Right lobe of liver (tissue), 6 donors: Measurements from ENCODE around the gene RIMS3. TPM values are rescaled to one million over a fixed set of nuclear protein-coding genes. Genes with fewer than 3 reads are reported as not detected.

Experiments used
- ATAC-seq, 4 donors: fragments of 200-7000 bp; cut with Tn5 transposase; one replicate each; pipeline ENCODE4 v1.9.1; 2020; ENCODE audit warnings: mild to moderate bottlenecking in 4 of 4, moderate library complexity in 4 of 4
- DNase-seq, 3 donors: peaks; one replicate each; pipeline ENCODE4 v3.0.0-alpha.2; 2020
- H3K27ac ChIP-seq, 3 donors: fragments of 200-600 bp; one replicate each; pipeline ENCODE4 v1.8.0; 2022
- H3K27me3 ChIP-seq, 2 donors: fragments of 200-600 bp; one replicate each; pipeline ENCODE4 v1.8.0; 2022
- H3K36me3 ChIP-seq, 4 donors: fragments of 200-600 bp; sonication (generic) in 1 of 4; one replicate each; pipeline versions ENCODE4 v1.5.1 to v1.8.0; 2017 to 2022; ENCODE audit warnings: control low read depth in 1 of 4
- H3K4me1 ChIP-seq, 4 donors: fragments of 200-600 bp; sonication (generic) in 1 of 4; one replicate each; pipeline versions ENCODE4 v1.5.1 to v1.8.0; 2017 to 2022; ENCODE audit warnings: control low read depth in 1 of 4
- H3K4me3 ChIP-seq, 3 donors: fragments of 200-600 bp; one replicate each; pipeline ENCODE4 v1.8.0; 2022
- H3K9me3 ChIP-seq, 4 donors: fragments of 200-600 bp; sonication (generic) in 1 of 4; one replicate each; pipeline versions ENCODE4 v1.5.1 to v1.8.0; 2017 to 2022; ENCODE audit warnings: control low read depth in 1 of 4
- CTCF ChIP-seq, 4 donors: fragments of 200-600 bp in 3 of 4; fragments of 450-650 bp in 1 of 4; IDR thresholded peaks; one replicate each; pipeline versions ENCODE4 v1.5.1 to v1.8.0; 2016 to 2022; ENCODE audit warnings: antibody characterized with exemption in 4 of 4, mild to moderate bottlenecking in 2 of 4
- POLR2A ChIP-seq: fragments of 450-650 bp; IDR thresholded peaks from one replicate; pipeline ENCODE4 v1.6.1; 2017; ENCODE audit warnings: antibody characterized with exemption, mild to moderate bottlenecking
- WGBS: methylation state at CpG from one replicate; pipeline ENCODE4 v1.1.6; 2018; ENCODE audit warnings: low coverage, low lambda C conversion rate; ENCODE audit not compliant: insufficient coverage; ENCODE audit errors: missing lambda C conversion rate; 5-methylcytosine and 5-hydroxymethylcytosine counted together
- intact Hi-C, 2 donors: fragments of 100-400 bp; cut with DNase I; formaldehyde crosslinking; loops; one replicate each; pipeline versions ENCODE4 v1.11.2 to v1.14.1; 2022
- total RNA-seq, 6 experiments: library from RNA; depleted of rRNA in 2 of 6; stranded (reverse); fragments of >200 nt in 2 of 6; fragmentation: NEBNext Ultra II Directional in 3 of 6; extraction: Animal tissue kit (Norgen Biotek cat#: 25700) in 3 of 6; gene quantifications; one replicate each; pipeline versions ENCODE4 v1.1.0 to v1.2.4, GENCODE V29; 2016 to 2023
- donor health status: DM: no; HTN: yes; CAD: no.
- donor health status: DM: no; HTN: no; CAD: no.
- donor health status: DM: no; HTN: no; CAD: no.
- donor health status: DM: no; HTN: yes; CAD: no.
- donor health status: DM: no; HTN: yes; CAD: no.

RIMS3 gene
- total RNA-seq, 6 experiments from 2014 or later, result 0.35 to 1.4 (median 0.45) TPM

GRCh38 chr1:40637470-40638007, 27.9 kb downstream of the RIMS3 start:
- Histone ChIP-seq H3K27me3 (no peaks in the 10 kb centered on the region), H3K27ac (no peak overlapping the region), H3K9me3 (no peaks in the 10 kb centered on the region), H3K4me3 (no peak overlapping the region), H3K36me3 (no peaks in the 10 kb centered on the region), H3K4me1 (no peaks in the 10 kb centered on the region)
- DNase-seq, result no peak
- TF ChIP-seq POLR2A (no peak), CTCF (IDR thresholded peaks at IDR 0.05) (no peak)
- intact Hi-C loops, result loop anchor here in 1 of 2 donors (10.0 kb wide), 1 partner anchor 207 kb away; no protein-coding TSS in a partner anchor
- ATAC-seq, result no peak
- 67% methylated on average over 2 of the region's 3 CpGs for WGBS

GRCh38 chr1:40636777-40637176, 28.7 kb downstream of the RIMS3 start:
- Histone ChIP-seq H3K27me3 (no peaks in the 10 kb centered on the region), H3K4me1 (no peaks in the 10 kb centered on the region), H3K9me3 (no peaks in the 10 kb centered on the region), H3K27ac (no peak overlapping the region), H3K36me3 (no peaks in the 10 kb centered on the region), H3K4me3 (no peak overlapping the region)
- TF ChIP-seq CTCF (IDR thresholded peaks at IDR 0.05), result no peak
- no peak for TF ChIP-seq POLR2A
- intact Hi-C loops, result loop anchor here in 1 of 2 donors (10.0 kb wide), 1 partner anchor 208 kb away; no protein-coding TSS in a partner anchor
- no peak for DNase-seq
- no peak for ATAC-seq
- 83% methylated on average over 1 of the region's 6 CpGs for WGBS

- Histone ChIP-seq H3K27ac (no peak overlapping the region), H3K9me3 (no peaks in the 10 kb centered on the region), H3K4me1 (no peaks in the 10 kb centered on the region), H3K36me3 (no peaks in the 10 kb centered on the region), H3K4me3 (no peak overlapping the region), H3K27me3 (no peaks in the 10 kb centered on the region)
- 87% methylated on average over 9 of the region's 25 CpGs for WGBS
- intact Hi-C loops, result loop anchor here in 1 of 2 donors (10.0 kb wide), 1 partner anchor 209 kb away; no protein-coding TSS in a partner anchor
- no peak for ATAC-seq
- DNase-seq, result no peak
- TF ChIP-seq CTCF (IDR thresholded peaks at IDR 0.05), result no peak
- no peak for TF ChIP-seq POLR2A
Measured at GRCh38 chr1:40635763-40636500, 29.6 kb downstream of the RIMS3 start.

- TF ChIP-seq CTCF (IDR thresholded peaks at IDR 0.05) (no peak), POLR2A (no peak)
- WGBS, result 74% methylated on average over 6 of the region's 6 CpGs
- no peak for ATAC-seq
Measured at GRCh38 chr1:40634901-40635655, 30.4 kb downstream of the RIMS3 start.

More at GRCh38 chr1:40634901-40635655, 30.4 kb downstream of the RIMS3 start:
- H3K4me3 ChIP-seq, result no peak overlapping the region
- H3K27ac ChIP-seq, result no peak overlapping the region
- DNase-seq, result no peak
- H3K27me3 ChIP-seq, result no peaks in the 10 kb centered on the region
- no peaks in the 10 kb centered on the region for H3K9me3 ChIP-seq
- no peaks in the 10 kb centered on the region for H3K36me3 ChIP-seq
- H3K4me1 ChIP-seq, result no peaks in the 10 kb centered on the region
- intact Hi-C loops, result loop anchor here in 1 of 2 donors (10.0 kb wide), 1 partner anchor 210 kb away; no protein-coding TSS in a partner anchor
